NCI-H524 (cell line): ENCODE measurements around the gene PM20D2.
A peak's percentile ranks its signal among the peaks of the same experiment; 100 is the strongest.

Source experiments
- DNase-seq, 2 experiments: peaks; one replicate each; lab custom pipeline; 2025; lab: John Stamatoyannopoulos, UW

Gene PM20D2

GRCh38 chr6:89145091-89145955, 532 bp upstream of the PM20D2 start:
- peak in 1 of 2 experiments; percentile 68 for DNase-seq

- no peak for DNase-seq
These were observed 1.2 kb downstream of the PM20D2 start for GRCh38 chr6:89146718-89147700.

- DNase-seq: no peak
These were observed 2.3 kb downstream of the PM20D2 start for GRCh38 chr6:89148016-89148750.

- no peak for DNase-seq
These were observed 8.3 kb downstream of the PM20D2 start for GRCh38 chr6:89154131-89154530.

- DNase-seq: no peak
These were observed 14.7 kb downstream of the PM20D2 start for GRCh38 chr6:89160331-89161092.

GRCh38 chr6:89161326-89162046, 15.6 kb downstream of the PM20D2 start:
- peak in 1 of 2 experiments; percentile 6 for DNase-seq

GRCh38 chr6:89162047-89162371, 16.2 kb downstream of the PM20D2 start:
- DNase-seq: no peak

- DNase-seq: no peak
These were observed 26.3 kb downstream of the PM20D2 start for GRCh38 chr6:89172131-89172530.

- DNase-seq: no peak
These were observed 27.8 kb downstream of the PM20D2 start for GRCh38 chr6:89173634-89174033.

GRCh38 chr6:89180112-89180511, 34.3 kb downstream of the PM20D2 start:
- no peak for DNase-seq

- DNase-seq: no peak
These were observed 35.1 kb downstream of the PM20D2 start for GRCh38 chr6:89180971-89181370.

- no peak for DNase-seq
These were observed 37.4 kb downstream of the PM20D2 start for GRCh38 chr6:89183294-89183693.

GRCh38 chr6:89184344-89184743, 38.5 kb downstream of the PM20D2 start:
- no peak for DNase-seq

GRCh38 chr6:89186762-89187161, 40.9 kb downstream of the PM20D2 start:
- DNase-seq: no peak

GRCh38 chr6:89187504-89187903, 41.6 kb downstream of the PM20D2 start:
- DNase-seq: no peak

- DNase-seq: no peak
These were observed 44.9 kb downstream of the PM20D2 start for GRCh38 chr6:89190741-89191140.

GRCh38 chr6:89194559-89194958, 48.7 kb downstream of the PM20D2 start:
- DNase-seq: no peak

GRCh38 chr6:89197141-89197540, 51.3 kb downstream of the PM20D2 start:
- DNase-seq: no peak

GRCh38 chr6:89198235-89198634, 52.4 kb downstream of the PM20D2 start:
- DNase-seq: no peak

- DNase-seq: no peak
These were observed 53.7 kb downstream of the PM20D2 start for GRCh38 chr6:89199579-89199978.
